ENCODE data around the gene IL12A. TPM values are rescaled to one million over a fixed set of nuclear protein-coding genes. Genes with fewer than 3 reads are reported as not detected.

The IL12A gene
- total RNA-seq, 4 donors from 2014 or later = 0.30 TPM; not detected in 3

DNA sequence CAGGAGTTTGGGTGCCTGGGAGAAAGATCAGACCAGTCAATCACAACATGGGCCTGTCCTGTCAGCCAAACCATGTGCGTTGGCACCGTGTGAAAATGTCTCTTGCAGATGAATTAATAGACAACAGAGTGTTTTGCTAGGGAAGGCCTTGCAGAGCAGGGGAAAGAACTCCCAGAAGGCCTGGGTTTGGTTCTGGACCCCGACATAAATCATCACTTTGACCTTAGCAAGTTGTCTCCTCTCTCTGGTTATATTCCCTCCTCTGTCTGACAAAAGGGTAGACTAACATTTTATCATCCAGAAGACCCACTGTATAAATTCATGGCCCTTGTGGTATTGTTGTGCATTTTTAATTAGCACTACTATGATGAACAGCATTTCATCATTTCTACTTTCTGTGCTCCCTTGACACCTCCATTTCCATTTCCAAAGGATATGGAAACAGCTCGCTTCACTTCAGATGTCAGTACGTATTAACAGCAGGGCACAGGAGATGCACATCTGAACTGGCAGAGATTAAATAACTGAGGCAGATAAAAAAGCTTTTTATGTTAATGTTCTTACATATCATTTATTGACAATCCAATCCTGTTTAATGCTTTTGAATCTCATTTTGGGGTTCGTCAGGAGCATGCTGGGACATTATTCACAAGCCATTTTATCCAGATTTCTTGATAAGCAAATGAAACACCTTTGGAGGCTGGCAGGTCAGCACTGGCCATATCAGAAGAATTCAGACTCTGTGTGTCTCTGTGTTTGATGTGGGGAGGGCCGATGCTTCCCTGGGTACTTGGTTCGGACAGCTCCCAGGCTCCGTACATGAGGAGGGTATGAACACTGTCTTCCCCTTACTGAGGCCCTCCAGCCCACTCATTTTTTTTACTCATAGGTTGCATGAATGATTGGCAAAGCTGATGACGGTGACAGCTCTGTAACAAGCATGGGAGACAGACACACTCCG is 28.2 kb upstream of the IL12A start:
- TF ChIP-seq, protein P1, sequence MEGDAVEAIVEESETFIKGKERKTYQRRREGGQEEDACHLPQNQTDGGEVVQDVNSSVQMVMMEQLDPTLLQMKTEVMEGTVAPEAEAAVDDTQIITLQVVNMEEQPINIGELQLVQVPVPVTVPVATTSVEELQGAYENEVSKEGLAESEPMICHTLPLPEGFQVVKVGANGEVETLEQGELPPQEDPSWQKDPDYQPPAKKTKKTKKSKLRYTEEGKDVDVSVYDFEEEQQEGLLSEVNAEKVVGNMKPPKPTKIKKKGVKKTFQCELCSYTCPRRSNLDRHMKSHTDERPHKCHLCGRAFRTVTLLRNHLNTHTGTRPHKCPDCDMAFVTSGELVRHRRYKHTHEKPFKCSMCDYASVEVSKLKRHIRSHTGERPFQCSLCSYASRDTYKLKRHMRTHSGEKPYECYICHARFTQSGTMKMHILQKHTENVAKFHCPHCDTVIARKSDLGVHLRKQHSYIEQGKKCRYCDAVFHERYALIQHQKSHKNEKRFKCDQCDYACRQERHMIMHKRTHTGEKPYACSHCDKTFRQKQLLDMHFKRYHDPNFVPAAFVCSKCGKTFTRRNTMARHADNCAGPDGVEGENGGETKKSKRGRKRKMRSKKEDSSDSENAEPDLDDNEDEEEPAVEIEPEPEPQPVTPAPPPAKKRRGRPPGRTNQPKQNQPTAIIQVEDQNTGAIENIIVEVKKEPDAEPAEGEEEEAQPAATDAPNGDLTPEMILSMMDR (IDR thresholded peaks at IDR 0.05) = no peak
- no peak for TF ChIP-seq POLR2A (IDR thresholded peaks at IDR 0.05)
- TF ChIP-seq EP300 (IDR thresholded peaks at IDR 0.05) = no peak
- no peak for TF ChIP-seq POLR2AphosphoS5 (IDR thresholded peaks at IDR 0.05)
- Histone ChIP-seq H3K9me3 (no peaks in the 10 kb centered on the region), H3K36me3 (no peaks in the 10 kb centered on the region), H3K4me3 (no peak overlapping the region), H3K27ac (no peak overlapping the region), H3K27me3 (no peaks in the 10 kb centered on the region), H3K4me1 (no peaks in the 10 kb centered on the region)
- DNase-seq (ENCODE audit: low spot score in 2 of 2) = no peak
- WGBS = 76% methylated on average over 11 of the region's 11 CpGs

DNA sequence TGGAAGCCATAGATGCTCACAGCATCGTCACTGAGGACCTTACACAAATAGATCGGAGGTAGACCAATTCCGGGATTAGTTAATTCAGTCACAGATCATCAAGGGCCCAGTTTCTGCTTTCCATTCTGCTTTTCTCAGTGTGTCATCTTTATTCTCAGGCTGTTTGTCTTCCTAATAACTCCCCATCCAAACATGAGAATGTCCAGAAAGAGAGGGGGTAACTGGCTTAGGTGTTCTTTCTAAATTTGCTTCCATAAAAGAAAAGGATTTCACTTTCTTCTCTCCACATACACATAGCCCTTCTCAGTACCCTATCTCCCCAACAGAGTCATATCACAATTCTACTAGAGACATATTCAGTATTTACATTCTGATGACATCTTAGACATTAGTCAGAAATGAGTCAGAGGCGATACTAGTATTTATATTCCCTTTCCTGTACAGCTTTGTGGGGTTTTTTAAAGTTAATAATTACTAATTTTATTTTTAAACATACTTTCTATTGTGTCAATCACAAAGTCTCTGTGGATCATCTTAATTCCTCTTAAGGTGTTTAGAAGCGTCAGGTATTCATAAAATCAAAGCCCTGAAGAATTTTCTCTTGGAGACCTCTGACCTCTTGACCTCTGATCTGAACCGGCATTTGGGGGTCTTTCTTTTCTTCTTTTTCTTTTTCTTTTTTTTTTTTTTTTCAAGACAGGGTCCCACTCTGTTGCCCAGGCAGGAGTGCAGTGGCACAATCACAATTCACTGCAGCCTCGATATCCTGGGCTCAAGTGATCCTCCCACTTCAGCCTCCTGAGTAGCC is 24.3 kb upstream of the IL12A start:
- H3K27me3 ChIP-seq = no peaks in the 10 kb centered on the region
- WGBS = 77% methylated on average over 7 of the region's 7 CpGs
- no peaks in the 10 kb centered on the region for H3K9me3 ChIP-seq
- no peak for DNase-seq (ENCODE audit: low spot score in 2 of 2)
- no peak for TF ChIP-seq EP300 (IDR thresholded peaks at IDR 0.05)
- TF ChIP-seq, protein P1 (IDR thresholded peaks at IDR 0.05) = no peak
- TF ChIP-seq POLR2AphosphoS5 (IDR thresholded peaks at IDR 0.05) = no peak
- TF ChIP-seq POLR2A (IDR thresholded peaks at IDR 0.05) = no peak
- no peak overlapping the region for H3K4me3 ChIP-seq
- no peak overlapping the region for H3K27ac ChIP-seq
- H3K36me3 ChIP-seq = no peaks in the 10 kb centered on the region
- H3K4me1 ChIP-seq = no peaks in the 10 kb centered on the region

DNA sequence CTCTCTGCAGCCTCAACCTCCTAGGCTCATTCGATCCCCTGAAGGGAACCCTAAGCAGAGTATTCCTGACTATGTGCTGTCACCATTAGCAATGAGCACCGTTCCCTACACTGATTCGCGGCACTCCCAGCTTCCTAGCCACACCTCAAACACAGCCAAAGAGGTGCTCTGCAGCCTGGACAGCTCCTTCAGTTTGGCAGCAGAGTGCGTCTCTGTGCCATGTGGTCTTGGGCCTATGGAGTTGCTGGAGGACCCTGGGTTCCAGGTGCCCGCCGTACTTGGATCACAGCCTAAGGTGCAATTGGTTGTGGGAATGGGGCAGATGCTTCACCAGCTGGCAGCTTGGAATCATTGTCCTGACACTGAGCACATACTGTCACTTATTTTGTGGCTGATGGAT is 17.3 kb upstream of the IL12A start:
- TF ChIP-seq POLR2AphosphoS5 (IDR thresholded peaks at IDR 0.05) = no peak
- no peak for TF ChIP-seq EP300 (IDR thresholded peaks at IDR 0.05)
- TF ChIP-seq, protein P1 (IDR thresholded peaks at IDR 0.05) = no peak
- TF ChIP-seq POLR2A (IDR thresholded peaks at IDR 0.05) = no peak
- Histone ChIP-seq H3K27me3 (no peaks in the 10 kb centered on the region), H3K9me3 (no peaks in the 10 kb centered on the region), H3K4me3 (no peak overlapping the region), H3K27ac (no peak overlapping the region), H3K36me3 (no peaks in the 10 kb centered on the region), H3K4me1 (no peaks in the 10 kb centered on the region)
- no peak for DNase-seq (ENCODE audit: low spot score in 2 of 2)
- 68% methylated on average over 3 of the region's 7 CpGs for WGBS

DNA sequence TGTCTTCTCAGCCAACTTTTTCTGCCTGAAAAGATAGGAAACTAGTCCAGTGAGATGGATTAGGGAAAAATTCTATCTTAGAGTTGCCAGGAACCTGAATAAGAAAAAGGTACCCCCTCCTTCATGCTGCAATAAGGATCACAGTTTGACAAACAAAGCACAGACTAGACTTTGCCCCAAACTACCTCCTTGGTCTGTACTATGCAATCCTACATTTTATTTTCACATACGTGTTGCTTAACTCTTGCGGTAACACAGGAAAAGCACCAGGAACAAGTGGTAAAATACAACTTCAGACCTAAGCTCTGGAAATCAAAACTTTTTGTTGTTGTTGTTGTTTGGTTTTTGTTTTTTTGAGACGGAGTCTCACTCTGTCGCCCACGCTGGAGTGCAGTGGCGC is 11.3 kb upstream of the IL12A start:
- Histone ChIP-seq H3K36me3 (no peaks in the 10 kb centered on the region), H3K9me3 (no peaks in the 10 kb centered on the region), H3K27ac (no peak overlapping the region), H3K27me3 (no peaks in the 10 kb centered on the region), H3K4me1 (no peaks in the 10 kb centered on the region), H3K4me3 (no peak overlapping the region)
- TF ChIP-seq, protein P1 (IDR thresholded peaks at IDR 0.05) = no peak
- WGBS = 89% methylated on average over 6 of the region's 6 CpGs
- DNase-seq (ENCODE audit: low spot score in 2 of 2) = no peak

DNA sequence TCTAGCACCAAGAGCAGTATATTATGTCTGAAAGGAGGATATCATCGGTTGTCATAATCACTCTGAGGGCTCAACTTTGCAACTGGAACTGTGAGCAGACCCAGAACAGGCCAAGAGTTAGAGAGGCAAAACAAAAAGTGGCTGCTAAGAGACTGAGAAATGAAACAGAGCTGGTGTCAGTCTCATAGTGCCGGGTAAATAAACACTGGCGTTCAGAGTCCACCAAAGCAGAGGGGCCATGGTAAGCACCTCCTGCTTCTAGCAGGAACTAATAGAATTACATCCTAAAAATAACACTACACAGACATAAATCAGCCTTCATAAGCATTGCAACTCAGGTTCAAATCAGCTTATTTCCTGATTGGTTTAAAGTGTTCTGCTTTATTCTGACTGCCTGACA is 10.3 kb upstream of the IL12A start:
- 67% methylated on average over 3 of the region's 3 CpGs for WGBS
- DNase-seq (ENCODE audit: low spot score in 2 of 2) = no peak
- no peaks in the 10 kb centered on the region for H3K4me1 ChIP-seq
- no peaks in the 10 kb centered on the region for H3K36me3 ChIP-seq
- no peak overlapping the region for H3K27ac ChIP-seq
- H3K4me3 ChIP-seq = no peak overlapping the region
- no peaks in the 10 kb centered on the region for H3K9me3 ChIP-seq
- no peaks in the 10 kb centered on the region for H3K27me3 ChIP-seq
- no peak for TF ChIP-seq POLR2AphosphoS5 (IDR thresholded peaks at IDR 0.05)
- TF ChIP-seq EP300 (IDR thresholded peaks at IDR 0.05) = no peak
- TF ChIP-seq POLR2A (IDR thresholded peaks at IDR 0.05) = no peak
- TF ChIP-seq, protein P1 (IDR thresholded peaks at IDR 0.05) = no peak

All from suprapubic skin (tissue), 4 donors.